Gastrocnemius medialis (tissue), 4 donors: ENCODE measurements around the gene PKHD1.

Experiments
- CTCF ChIP-seq, 5 experiments: fragments of 450-650 bp in 3 of 5; fragments of 200-600 bp in 2 of 5; sonication (generic) in 2 of 5; IDR thresholded peaks in 4 of 5; conservative IDR thresholded peaks in 1 of 5; 1 replicate in 4 of 5; 2 replicates in 1 of 5; pipeline ENCODE4 v1.5.1; 2016 to 2019; ENCODE audit warnings: antibody characterized with exemption in 5 of 5, mild to moderate bottlenecking in 3 of 5, moderate library complexity in 3 of 5
- POLR2A ChIP-seq, 2 donors: fragments of 450-650 bp; IDR thresholded peaks; one replicate each; pipeline ENCODE4 v1.6.1; 2017; ENCODE audit warnings: antibody characterized with exemption in 2 of 2, mild to moderate bottlenecking in 2 of 2, moderate library complexity in 2 of 2

- TF ChIP-seq CTCF (IDR thresholded peaks at IDR 0.05 in 4 of 5, conservative IDR thresholded peaks at IDR 0.05 in 1 of 5) (no peak), POLR2A (IDR thresholded peaks at IDR 0.05) (no peak)
Measured at GRCh38 chr6:52055451-52055850, 32.0 kb downstream of the PKHD1 start.
